ENCODE measurements around the gene TNF.

The TNF gene

DNA sequence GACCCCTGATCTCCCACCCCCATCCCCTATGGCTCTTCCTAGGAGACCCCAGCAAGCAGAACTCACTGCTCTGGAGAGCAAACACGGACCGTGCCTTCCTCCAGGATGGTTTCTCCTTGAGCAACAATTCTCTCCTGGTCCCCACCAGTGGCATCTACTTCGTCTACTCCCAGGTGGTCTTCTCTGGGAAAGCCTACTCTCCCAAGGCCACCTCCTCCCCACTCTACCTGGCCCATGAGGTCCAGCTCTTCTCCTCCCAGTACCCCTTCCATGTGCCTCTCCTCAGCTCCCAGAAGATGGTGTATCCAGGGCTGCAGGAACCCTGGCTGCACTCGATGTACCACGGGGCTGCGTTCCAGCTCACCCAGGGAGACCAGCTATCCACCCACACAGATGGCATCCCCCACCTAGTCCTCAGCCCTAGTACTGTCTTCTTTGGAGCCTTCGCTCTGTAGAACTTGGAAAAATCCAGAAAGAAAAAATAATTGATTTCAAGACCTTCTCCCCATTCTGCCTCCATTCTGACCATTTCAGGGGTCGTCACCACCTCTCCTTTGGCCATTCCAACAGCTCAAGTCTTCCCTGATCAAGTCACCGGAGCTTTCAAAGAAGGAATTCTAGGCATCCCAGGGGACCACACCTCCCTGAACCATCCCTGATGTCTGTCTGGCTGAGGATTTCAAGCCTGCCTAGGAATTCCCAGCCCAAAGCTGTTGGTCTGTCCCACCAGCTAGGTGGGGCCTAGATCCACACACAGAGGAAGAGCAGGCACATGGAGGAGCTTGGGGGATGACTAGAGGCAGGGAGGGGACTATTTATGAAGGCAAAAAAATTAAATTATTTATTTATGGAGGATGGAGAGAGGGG is 1.9 kb upstream of the TNF start:
- no peak overlapping the region for H3K4me3 ChIP-seq (ENCODE audit: low read depth, low read length)
- TF ChIP-seq, protein P1, sequence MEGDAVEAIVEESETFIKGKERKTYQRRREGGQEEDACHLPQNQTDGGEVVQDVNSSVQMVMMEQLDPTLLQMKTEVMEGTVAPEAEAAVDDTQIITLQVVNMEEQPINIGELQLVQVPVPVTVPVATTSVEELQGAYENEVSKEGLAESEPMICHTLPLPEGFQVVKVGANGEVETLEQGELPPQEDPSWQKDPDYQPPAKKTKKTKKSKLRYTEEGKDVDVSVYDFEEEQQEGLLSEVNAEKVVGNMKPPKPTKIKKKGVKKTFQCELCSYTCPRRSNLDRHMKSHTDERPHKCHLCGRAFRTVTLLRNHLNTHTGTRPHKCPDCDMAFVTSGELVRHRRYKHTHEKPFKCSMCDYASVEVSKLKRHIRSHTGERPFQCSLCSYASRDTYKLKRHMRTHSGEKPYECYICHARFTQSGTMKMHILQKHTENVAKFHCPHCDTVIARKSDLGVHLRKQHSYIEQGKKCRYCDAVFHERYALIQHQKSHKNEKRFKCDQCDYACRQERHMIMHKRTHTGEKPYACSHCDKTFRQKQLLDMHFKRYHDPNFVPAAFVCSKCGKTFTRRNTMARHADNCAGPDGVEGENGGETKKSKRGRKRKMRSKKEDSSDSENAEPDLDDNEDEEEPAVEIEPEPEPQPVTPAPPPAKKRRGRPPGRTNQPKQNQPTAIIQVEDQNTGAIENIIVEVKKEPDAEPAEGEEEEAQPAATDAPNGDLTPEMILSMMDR (conservative IDR thresholded peaks at IDR 0.05; ENCODE audit: low read depth, low read length): no peak
- no peak for DNase-seq (ENCODE audit: low read depth)

DNA sequence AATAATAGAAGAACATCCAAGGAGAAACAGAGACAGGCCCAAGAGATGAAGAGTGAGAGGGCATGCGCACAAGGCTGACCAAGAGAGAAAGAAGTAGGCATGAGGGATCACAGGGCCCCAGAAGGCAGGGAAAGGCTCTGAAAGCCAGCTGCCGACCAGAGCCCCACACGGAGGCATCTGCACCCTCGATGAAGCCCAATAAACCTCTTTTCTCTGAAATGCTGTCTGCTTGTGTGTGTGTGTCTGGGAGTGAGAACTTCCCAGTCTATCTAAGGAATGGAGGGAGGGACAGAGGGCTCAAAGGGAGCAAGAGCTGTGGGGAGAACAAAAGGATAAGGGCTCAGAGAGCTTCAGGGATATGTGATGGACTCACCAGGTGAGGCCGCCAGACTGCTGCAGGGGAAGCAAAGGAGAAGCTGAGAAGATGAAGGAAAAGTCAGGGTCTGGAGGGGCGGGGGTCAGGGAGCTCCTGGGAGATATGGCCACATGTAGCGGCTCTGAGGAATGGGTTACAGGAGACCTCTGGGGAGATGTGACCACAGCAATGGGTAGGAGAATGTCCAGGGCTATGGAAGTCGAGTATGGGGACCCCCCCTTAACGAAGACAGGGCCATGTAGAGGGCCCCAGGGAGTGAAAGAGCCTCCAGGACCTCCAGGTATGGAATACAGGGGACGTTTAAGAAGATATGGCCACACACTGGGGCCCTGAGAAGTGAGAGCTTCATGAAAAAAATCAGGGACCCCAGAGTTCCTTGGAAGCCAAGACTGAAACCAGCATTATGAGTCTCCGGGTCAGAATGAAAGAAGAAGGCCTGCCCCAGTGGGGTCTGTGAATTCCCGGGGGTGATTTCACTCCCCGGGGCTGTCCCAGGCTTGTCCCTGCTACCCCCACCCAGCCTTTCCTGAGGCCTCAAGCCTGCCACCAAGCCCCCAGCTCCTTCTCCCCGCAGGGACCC is 981 bp upstream of the TNF start:
- DNase-seq (ENCODE audit: low read depth): no peak
- H3K4me3 ChIP-seq (ENCODE audit: low read depth, low read length): no peak overlapping the region
- TF ChIP-seq, protein P1 (conservative IDR thresholded peaks at IDR 0.05; ENCODE audit: low read depth, low read length): no peak

DNA sequence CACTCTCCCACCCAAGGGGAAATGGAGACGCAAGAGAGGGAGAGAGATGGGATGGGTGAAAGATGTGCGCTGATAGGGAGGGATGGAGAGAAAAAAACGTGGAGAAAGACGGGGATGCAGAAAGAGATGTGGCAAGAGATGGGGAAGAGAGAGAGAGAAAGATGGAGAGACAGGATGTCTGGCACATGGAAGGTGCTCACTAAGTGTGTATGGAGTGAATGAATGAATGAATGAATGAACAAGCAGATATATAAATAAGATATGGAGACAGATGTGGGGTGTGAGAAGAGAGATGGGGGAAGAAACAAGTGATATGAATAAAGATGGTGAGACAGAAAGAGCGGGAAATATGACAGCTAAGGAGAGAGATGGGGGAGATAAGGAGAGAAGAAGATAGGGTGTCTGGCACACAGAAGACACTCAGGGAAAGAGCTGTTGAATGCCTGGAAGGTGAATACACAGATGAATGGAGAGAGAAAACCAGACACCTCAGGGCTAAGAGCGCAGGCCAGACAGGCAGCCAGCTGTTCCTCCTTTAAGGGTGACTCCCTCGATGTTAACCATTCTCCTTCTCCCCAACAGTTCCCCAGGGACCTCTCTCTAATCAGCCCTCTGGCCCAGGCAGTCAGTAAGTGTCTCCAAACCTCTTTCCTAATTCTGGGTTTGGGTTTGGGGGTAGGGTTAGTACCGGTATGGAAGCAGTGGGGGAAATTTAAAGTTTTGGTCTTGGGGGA is 754 bp downstream of the TNF start:
- DNase-seq (ENCODE audit: low read depth): no peak
- TF ChIP-seq, protein P1 (conservative IDR thresholded peaks at IDR 0.05; ENCODE audit: low read depth, low read length): no peak
- H3K4me3 ChIP-seq (ENCODE audit: low read depth, low read length): no peak overlapping the region

DNA sequence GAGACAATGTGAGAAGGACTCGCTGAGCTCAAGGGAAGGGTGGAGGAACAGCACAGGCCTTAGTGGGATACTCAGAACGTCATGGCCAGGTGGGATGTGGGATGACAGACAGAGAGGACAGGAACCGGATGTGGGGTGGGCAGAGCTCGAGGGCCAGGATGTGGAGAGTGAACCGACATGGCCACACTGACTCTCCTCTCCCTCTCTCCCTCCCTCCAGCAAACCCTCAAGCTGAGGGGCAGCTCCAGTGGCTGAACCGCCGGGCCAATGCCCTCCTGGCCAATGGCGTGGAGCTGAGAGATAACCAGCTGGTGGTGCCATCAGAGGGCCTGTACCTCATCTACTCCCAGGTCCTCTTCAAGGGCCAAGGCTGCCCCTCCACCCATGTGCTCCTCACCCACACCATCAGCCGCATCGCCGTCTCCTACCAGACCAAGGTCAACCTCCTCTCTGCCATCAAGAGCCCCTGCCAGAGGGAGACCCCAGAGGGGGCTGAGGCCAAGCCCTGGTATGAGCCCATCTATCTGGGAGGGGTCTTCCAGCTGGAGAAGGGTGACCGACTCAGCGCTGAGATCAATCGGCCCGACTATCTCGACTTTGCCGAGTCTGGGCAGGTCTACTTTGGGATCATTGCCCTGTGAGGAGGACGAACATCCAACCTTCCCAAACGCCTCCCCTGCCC is 1.7 kb downstream of the TNF start:
- no peak for DNase-seq (ENCODE audit: low read depth)
- TF ChIP-seq, protein P1 (conservative IDR thresholded peaks at IDR 0.05; ENCODE audit: low read depth, low read length): no peak
- H3K4me3 ChIP-seq (ENCODE audit: low read depth, low read length): no peak overlapping the region

DNA sequence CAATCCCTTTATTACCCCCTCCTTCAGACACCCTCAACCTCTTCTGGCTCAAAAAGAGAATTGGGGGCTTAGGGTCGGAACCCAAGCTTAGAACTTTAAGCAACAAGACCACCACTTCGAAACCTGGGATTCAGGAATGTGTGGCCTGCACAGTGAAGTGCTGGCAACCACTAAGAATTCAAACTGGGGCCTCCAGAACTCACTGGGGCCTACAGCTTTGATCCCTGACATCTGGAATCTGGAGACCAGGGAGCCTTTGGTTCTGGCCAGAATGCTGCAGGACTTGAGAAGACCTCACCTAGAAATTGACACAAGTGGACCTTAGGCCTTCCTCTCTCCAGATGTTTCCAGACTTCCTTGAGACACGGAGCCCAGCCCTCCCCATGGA is 2.2 kb downstream of the TNF start:
- no peak overlapping the region for H3K4me3 ChIP-seq (ENCODE audit: low read depth, low read length)
- no peak for DNase-seq (ENCODE audit: low read depth)
- TF ChIP-seq, protein P1 (conservative IDR thresholded peaks at IDR 0.05; ENCODE audit: low read depth, low read length): no peak

Measured in choroid plexus epithelial cell (primary cell).